Keratinocyte (primary cell): Measurements from ENCODE around the gene AIG1. TPM values are rescaled to one million over a fixed set of nuclear protein-coding genes. Genes with fewer than 3 reads are reported as not detected.
A peak's percentile ranks its signal among the peaks of the same experiment; 100 is the strongest.

Source experiments
- DNase-seq: peaks from one replicate; pipeline ENCODE4 v3.0.0-alpha.2; 2011; ENCODE audit warnings: low read depth, missing footprints, low spot score
- FAIRE-seq: peaks from 2 replicates; lab custom pipeline; 2011; peaks lifted over from hg19 to GRCh38; lab: Jason Lieb, UNC
- H2AFZ ChIP-seq: 2 replicates; pipeline ENCODE4 v1.6.0; 2012; ENCODE audit warnings: low read length, control low read depth, inconsistent platforms; ENCODE audit not compliant: control insufficient read depth
- H3K27ac ChIP-seq: 2 replicates; pipeline ENCODE4 v1.5.1; 2011; ENCODE audit warnings: low read length; ENCODE audit not compliant: control insufficient read depth, insufficient read depth
- H3K27me3 ChIP-seq: 3 replicates; pipeline ENCODE4 v1.6.0; 2011; ENCODE audit warnings: low read length; ENCODE audit not compliant: control insufficient read depth, insufficient read depth; ENCODE audit errors: extremely low read depth
- H3K36me3 ChIP-seq, 2 experiments: 2 replicates in 1 of 2; 3 replicates in 1 of 2; pipeline ENCODE4 v1.5.1; 2011; ENCODE audit warnings: low read length in 2 of 2, mild to moderate bottlenecking in 1 of 2; ENCODE audit not compliant: control insufficient read depth in 2 of 2, insufficient read depth in 2 of 2; ENCODE audit errors: extremely low read depth in 1 of 2
- H3K4me1 ChIP-seq: 3 replicates; pipeline ENCODE4 v1.5.1; 2011; ENCODE audit warnings: low read length; ENCODE audit not compliant: control insufficient read depth, insufficient read depth; ENCODE audit errors: extremely low read depth
- H3K4me2 ChIP-seq: 3 replicates; pipeline ENCODE4 v1.6.0; 2011; ENCODE audit warnings: low read depth, low read length; ENCODE audit not compliant: control insufficient read depth, insufficient read depth; ENCODE audit errors: extremely low read depth
- H3K4me3 ChIP-seq, 3 experiments: fragments of 200-600 bp in 1 of 3; sonication (generic) in 1 of 3; 2 replicates in 2 of 3; 3 replicates in 1 of 3; pipeline ENCODE4 v1.5.1; 2011 to 2016; ENCODE audit warnings: low read length in 3 of 3, mild to moderate bottlenecking in 3 of 3, control low read depth in 2 of 3, inconsistent platforms in 1 of 3, low read depth in 1 of 3, mixed read lengths in 1 of 3, mixed run types in 1 of 3, moderate library complexity in 1 of 3; ENCODE audit not compliant: control insufficient read depth in 2 of 3, insufficient read depth in 2 of 3; ENCODE audit errors: extremely low read depth in 1 of 3
- H3K79me2 ChIP-seq: 2 replicates; pipeline ENCODE4 v1.6.0; 2012; ENCODE audit warnings: low read length; ENCODE audit not compliant: control insufficient read depth, insufficient read depth
- H3K9ac ChIP-seq: 3 replicates; pipeline ENCODE4 v1.6.0; 2011; ENCODE audit warnings: low read length; ENCODE audit not compliant: control insufficient read depth, insufficient read depth; ENCODE audit errors: extremely low read depth
- H3K9me1 ChIP-seq: 3 replicates; pipeline ENCODE4 v1.6.0; 2011; ENCODE audit warnings: low read length; ENCODE audit not compliant: control insufficient read depth, insufficient read depth; ENCODE audit errors: extremely low read depth
- H3K9me3 ChIP-seq: 2 replicates; pipeline ENCODE4 v1.5.1; 2012; ENCODE audit warnings: low read depth, low read length; ENCODE audit not compliant: control insufficient read depth
- H4K20me1 ChIP-seq: 3 replicates; pipeline ENCODE4 v1.6.0; 2011; ENCODE audit warnings: low read length; ENCODE audit not compliant: control insufficient read depth, insufficient read depth; ENCODE audit errors: extremely low read depth
- CTCF ChIP-seq, 3 experiments: IDR thresholded peaks in 1 of 3; conservative IDR thresholded peaks in 1 of 3; optimal IDR thresholded peaks in 1 of 3; 2 replicates in 2 of 3; 3 replicates in 1 of 3; pipeline versions ENCODE3 to v1.5.1; 2011; ENCODE audit warnings: low read length in 3 of 3, mild to moderate bottlenecking in 3 of 3, moderate library complexity in 2 of 3, control low read depth in 1 of 3, inconsistent platforms in 1 of 3; ENCODE audit not compliant: insufficient read depth in 2 of 3; ENCODE audit errors: extremely low read depth in 1 of 3
- EZH2 ChIP-seq: IDR thresholded peaks from one replicate; pipeline ENCODE4 v1.6.1; 2012; ENCODE audit warnings: inconsistent platforms, mild to moderate bottlenecking, low read length, moderate library complexity
- dilution Hi-C: fragments of 300-500 bp; cut with MboI; formaldehyde crosslinking; loops from one replicate; pipeline ENCODE4 v1.7.0; 2020; ENCODE audit warnings: low sequenced_read_pairs; ENCODE audit not compliant: extremely low pct_ligation_motif_present
- polyA plus RNA-seq, 5 experiments: library from polyadenylated mRNA; depleted of rRNA in 3 of 5; stranded (reverse) in 3 of 5; stranded (forward) in 1 of 5; unstranded in 1 of 5; fragments of >200 nt; gene quantifications; 1 replicate in 1 of 5; 2 replicates in 3 of 5; 3 replicates in 1 of 5; pipeline versions ENCODE4 v1.2.1 to v1.2.3, GENCODE V29; 2011 to 2012; ENCODE audit warnings: missing spikeins in 2 of 5, low read depth in 1 of 5, low replicate concordance in 1 of 5

Gene AIG1
- polyA plus RNA-seq, 1 donor (not counting 4 experiments of a cell fraction or from before 2014, with no cell fraction given): 77.1 TPM

GRCh38 chr6:143279385-143279784, 218.7 kb downstream of the AIG1 start:
- no peak overlapping the region for H3K4me3 ChIP-seq
- H3K9me1 ChIP-seq: no peaks in the 10 kb centered on the region
- no peak overlapping the region for H3K4me2 ChIP-seq
- no peaks in the 10 kb centered on the region for H3K36me3 ChIP-seq
- TF ChIP-seq EZH2 (no peak), CTCF (optimal IDR thresholded peaks at IDR 0.05 in 1 of 3, IDR thresholded peaks at IDR 0.05 in 1 of 3, conservative IDR thresholded peaks at IDR 0.05 in 1 of 3; ENCODE audit: extremely low read depth in 1 of 3, insufficient read depth in 2 of 3, low read length in 3 of 3) (peak; percentile 18 to 69 (median 20))
- H3K79me2 ChIP-seq: no peaks in the 10 kb centered on the region
- H3K9me3 ChIP-seq: no peaks in the 10 kb centered on the region
- H3K27me3 ChIP-seq: no peaks in the 10 kb centered on the region
- no peak overlapping the region for H2AFZ ChIP-seq
- H3K9ac ChIP-seq: no peak overlapping the region
- peak; percentile 46 for FAIRE-seq
- dilution Hi-C loops: no loop called here
- no peak for DNase-seq
- H4K20me1 ChIP-seq: no peaks in the 10 kb centered on the region
- no peak overlapping the region for H3K27ac ChIP-seq
- H3K4me1 ChIP-seq: no peaks in the 10 kb centered on the region

GRCh38 chr6:143283887-143284645, 223.4 kb downstream of the AIG1 start:
- H3K27me3 ChIP-seq: no peaks in the 10 kb centered on the region
- dilution Hi-C loops: no loop called here
- H3K9me3 ChIP-seq: no peaks in the 10 kb centered on the region
- H2AFZ ChIP-seq: no peak overlapping the region
- no peak overlapping the region for H3K27ac ChIP-seq
- H3K36me3 ChIP-seq: no peaks in the 10 kb centered on the region
- no peak overlapping the region for H3K4me2 ChIP-seq
- no peaks in the 10 kb centered on the region for H3K79me2 ChIP-seq
- no peaks in the 10 kb centered on the region for H3K9me1 ChIP-seq
- TF ChIP-seq EZH2 (no peak), CTCF (optimal IDR thresholded peaks at IDR 0.05 in 1 of 3, IDR thresholded peaks at IDR 0.05 in 1 of 3, conservative IDR thresholded peaks at IDR 0.05 in 1 of 3; ENCODE audit: extremely low read depth in 1 of 3, insufficient read depth in 2 of 3, low read length in 3 of 3) (no peak)
- DNase-seq (no peak), FAIRE-seq (peak; percentile 5)
- peaks cover 22% of the 10 kb centered on the region for H3K4me1 ChIP-seq
- no peak overlapping the region for H3K4me3 ChIP-seq
- H3K9ac ChIP-seq: no peak overlapping the region
- no peaks in the 10 kb centered on the region for H4K20me1 ChIP-seq
